Activated naive CD4-positive, alpha-beta T cell (primary cell): ENCODE results near the gene CDC123.
"Not testable (repeated sequence)": the region's sequence is repeated elsewhere in the genome, so short reads cannot be mapped to it uniquely, and the experiment has no call there.

Experiments
- DNase-seq, 4 experiments: peaks; one replicate each; lab custom pipeline; 2025; lab: John Stamatoyannopoulos, UW

CDC123 gene

GRCh38 chr10:12195603-12196506, at the start of gene CDC123, which contains the start of gene NUDT5:
Gene CDC123, plus strand, starts transcription at chr10:12196188. Its CDS starts 58 bp downstream, at chr10:12196246.
Gene NUDT5, minus strand, starts transcription at chr10:12195891. Its CDS starts 9,600 bp downstream, at chr10:12186291.
- peak; percentile 64 to 81 (median 72) for DNase-seq

GRCh38 chr10:12150163-12150562, 45.8 kb upstream of the CDC123 start:
- no peak for DNase-seq

GRCh38 chr10:12154516-12154915, 41.5 kb upstream of the CDC123 start:
- no peak for DNase-seq

GRCh38 chr10:12156367-12157123, 39.4 kb upstream of the CDC123 start:
- no peak for DNase-seq

GRCh38 chr10:12158111-12158510, 37.9 kb upstream of the CDC123 start:
- DNase-seq: no peak

GRCh38 chr10:12160664-12161063, 35.3 kb upstream of the CDC123 start:
- DNase-seq: no peak

- no peak for DNase-seq
These were observed 33.1 kb upstream of the CDC123 start for GRCh38 chr10:12162927-12163326.

GRCh38 chr10:12164085-12164484, 31.9 kb upstream of the CDC123 start:
- DNase-seq: no peak

GRCh38 chr10:12165036-12165435, 31.0 kb upstream of the CDC123 start:
- no peak for DNase-seq

- no peak for DNase-seq
These were observed 29.8 kb upstream of the CDC123 start for GRCh38 chr10:12165999-12166775.

- DNase-seq: not testable (repeated sequence)
These were observed 24.5 kb upstream of the CDC123 start for GRCh38 chr10:12171512-12171911.

GRCh38 chr10:12177642-12178041, 18.3 kb upstream of the CDC123 start:
- no peak for DNase-seq

- DNase-seq: no peak
These were observed 16.3 kb upstream of the CDC123 start for GRCh38 chr10:12179606-12180170.

- no peak for DNase-seq
These were observed 15.6 kb upstream of the CDC123 start for GRCh38 chr10:12180221-12180974.

- DNase-seq: peak in 2 of 4 experiments; percentile 7 to 19
These were observed 14.8 kb upstream of the CDC123 start for GRCh38 chr10:12181065-12181775.

GRCh38 chr10:12184165-12184564, 11.8 kb upstream of the CDC123 start:
- DNase-seq: no peak

- DNase-seq: no peak
These were observed 9.7 kb upstream of the CDC123 start for GRCh38 chr10:12186323-12186722.

GRCh38 chr10:12187321-12187905, 8.6 kb upstream of the CDC123 start:
- DNase-seq: no peak

GRCh38 chr10:12188656-12189055, 7.3 kb upstream of the CDC123 start:
- no peak for DNase-seq

GRCh38 chr10:12189426-12189825, 6.6 kb upstream of the CDC123 start:
- DNase-seq: no peak
